Ovary (tissue), 9 donors: ENCODE results near the gene ASB15. TPM values are rescaled to one million over a fixed set of nuclear protein-coding genes. Genes with fewer than 3 reads are reported as not detected.

Experiments
- DNase-seq, 5 donors: peaks; one replicate each; pipeline ENCODE4 v3.0.0-alpha.2; 2019 to 2020
- H3K27ac ChIP-seq, 2 donors: fragments of 200-600 bp; one replicate each; pipeline versions ENCODE4 v1.5.1 to v1.8.0; 2019 to 2022
- H3K27me3 ChIP-seq: fragments of 200-600 bp; one replicate; pipeline ENCODE4 v1.8.0; 2022
- H3K36me3 ChIP-seq: fragments of 200-600 bp; sonication (generic); one replicate; pipeline ENCODE4 v1.5.1; 2019
- H3K4me1 ChIP-seq: one replicate; pipeline ENCODE4 v1.8.1; 2013; ENCODE audit warnings: mild to moderate bottlenecking, moderate library complexity; ENCODE audit not compliant: insufficient read depth
- H3K4me3 ChIP-seq: fragments of 200-600 bp; sonication (generic); one replicate; pipeline ENCODE4 v1.5.1; 2017
- H3K9me3 ChIP-seq, 2 donors: fragments of 200-600 bp in 1 of 2; sonication (generic) in 1 of 2; one replicate each; pipeline versions ENCODE4 v1.5.1 to v1.8.1; 2013 to 2019; ENCODE audit warnings: mild to moderate bottlenecking in 1 of 2, moderate library complexity in 1 of 2
- EP300 ChIP-seq: sonication (generic); formaldehyde crosslinking; IDR thresholded peaks from one replicate; pipeline ENCODE4 v1.6.1; 2017; ENCODE audit warnings: antibody characterized with exemption
- POLR2A ChIP-seq: fragments of 450-650 bp; IDR thresholded peaks from one replicate; pipeline ENCODE4 v1.6.1; 2017; ENCODE audit warnings: antibody characterized with exemption, mild to moderate bottlenecking, moderate library complexity
- WGBS, 3 donors: extraction: QIAGEN DNeasy Blood & Tissue Kit in 1 of 3; methylation state at CpG; one replicate each; pipeline versions ENCODE4 v1.1.5 to v1.1.7; 2013 to 2017; 5-methylcytosine and 5-hydroxymethylcytosine counted together
- intact Hi-C, 4 donors: fragments of 100-400 bp; cut with DNase I; formaldehyde crosslinking; loops; one replicate each; pipeline versions ENCODE4 v1.11.0 to v1.15.1; 2022 to 2023
- polyA plus RNA-seq, 2 donors: library from polyadenylated mRNA; stranded (reverse); fragments of 200-250 nt in 1 of 2; fragments of 350-450 nt in 1 of 2; fragmentation: Illumina TruSeq in 1 of 2; extraction: RNeasy Lipid Tissue Mini Kit (QIAGEN cat#74804) in 1 of 2; gene quantifications; one replicate each; pipeline ENCODE4 v1.2.3, GENCODE V29; 2013 to 2014
- total RNA-seq, 7 donors: library from RNA; depleted of rRNA in 2 of 7; stranded (reverse); fragments of >200 nt in 2 of 7; fragmentation: NEBNext Ultra II Directional in 3 of 7; extraction: Animal tissue kit (Norgen Biotek cat#: 25700) in 3 of 7; gene quantifications; one replicate each; pipeline versions ENCODE4 v1.1.0 to v1.2.4, GENCODE V29; 2016 to 2023
- TF ChIP-seq, protein P1 (sequence below), 3 donors: fragments of 450-650 bp in 2 of 3; fragments of 200-600 bp in 1 of 3; IDR thresholded peaks; one replicate each; pipeline versions ENCODE4 v1.5.1 to v1.8.0; 2016 to 2022; ENCODE audit warnings: antibody characterized with exemption in 3 of 3, mild to moderate bottlenecking in 1 of 3
- donor health status: DM: no; HTN: no; CAD: no; lungs with moderate emphysema.
- donor health status: DM: no; HTN: no; CAD: no.
- donor health status: Bipolar disorder and iron deficiency.
- donor health status: DM: yes; HTN: yes; CAD: no.
- donor health status: DM: no; HTN: no; CAD: no.
- donor health status: DM: yes; HTN: yes; CAD: no.

Gene ASB15
- total and polyA plus RNA-seq, 9 donors: not detected

DNA sequence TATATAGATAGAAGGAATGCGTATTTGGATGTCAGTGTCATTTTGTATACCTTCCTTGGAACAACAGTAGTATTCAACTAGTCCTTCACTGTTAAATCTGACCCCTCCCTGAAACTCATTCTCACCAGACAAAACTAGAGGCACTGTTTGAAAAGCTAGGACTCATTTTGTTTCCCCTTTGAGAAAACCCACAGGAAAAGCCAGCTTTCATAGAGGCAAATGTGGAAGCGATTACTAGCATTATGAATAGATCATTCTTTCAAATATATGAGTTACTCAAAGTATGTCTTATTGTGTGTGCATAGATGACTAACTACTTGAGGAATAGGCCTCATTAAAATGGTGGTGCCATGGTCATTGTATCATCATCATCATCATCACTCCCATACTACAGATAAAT lies 1.9 kb upstream of the ASB15 start:
- 94 to 98% (median 95%) methylated on average over 2 of the region's 2 CpGs for WGBS, 3 donors
- Histone ChIP-seq H3K4me1 (no peaks in the 10 kb centered on the region), H3K9me3 (no peaks in the 10 kb centered on the region), H3K36me3 (no peaks in the 10 kb centered on the region), H3K27me3 (no peaks in the 10 kb centered on the region), H3K27ac (no peak overlapping the region), H3K4me3 (no peak overlapping the region)
- intact Hi-C loops: no loop called here
- TF ChIP-seq, protein P1, sequence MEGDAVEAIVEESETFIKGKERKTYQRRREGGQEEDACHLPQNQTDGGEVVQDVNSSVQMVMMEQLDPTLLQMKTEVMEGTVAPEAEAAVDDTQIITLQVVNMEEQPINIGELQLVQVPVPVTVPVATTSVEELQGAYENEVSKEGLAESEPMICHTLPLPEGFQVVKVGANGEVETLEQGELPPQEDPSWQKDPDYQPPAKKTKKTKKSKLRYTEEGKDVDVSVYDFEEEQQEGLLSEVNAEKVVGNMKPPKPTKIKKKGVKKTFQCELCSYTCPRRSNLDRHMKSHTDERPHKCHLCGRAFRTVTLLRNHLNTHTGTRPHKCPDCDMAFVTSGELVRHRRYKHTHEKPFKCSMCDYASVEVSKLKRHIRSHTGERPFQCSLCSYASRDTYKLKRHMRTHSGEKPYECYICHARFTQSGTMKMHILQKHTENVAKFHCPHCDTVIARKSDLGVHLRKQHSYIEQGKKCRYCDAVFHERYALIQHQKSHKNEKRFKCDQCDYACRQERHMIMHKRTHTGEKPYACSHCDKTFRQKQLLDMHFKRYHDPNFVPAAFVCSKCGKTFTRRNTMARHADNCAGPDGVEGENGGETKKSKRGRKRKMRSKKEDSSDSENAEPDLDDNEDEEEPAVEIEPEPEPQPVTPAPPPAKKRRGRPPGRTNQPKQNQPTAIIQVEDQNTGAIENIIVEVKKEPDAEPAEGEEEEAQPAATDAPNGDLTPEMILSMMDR (IDR thresholded peaks at IDR 0.05): no peak
- TF ChIP-seq POLR2A (no peak), EP300 (no peak)
- DNase-seq: no peak

- no peaks in the 10 kb centered on the region for H3K36me3 ChIP-seq
- 11 to 14% (median 11%) methylated on average over 3 of the region's 3 CpGs for WGBS, 3 donors
- H3K27me3 ChIP-seq: no peaks in the 10 kb centered on the region
Measured at GRCh38 chr7:123600876-123601275, 745 bp upstream of the ASB15 start.

DNA sequence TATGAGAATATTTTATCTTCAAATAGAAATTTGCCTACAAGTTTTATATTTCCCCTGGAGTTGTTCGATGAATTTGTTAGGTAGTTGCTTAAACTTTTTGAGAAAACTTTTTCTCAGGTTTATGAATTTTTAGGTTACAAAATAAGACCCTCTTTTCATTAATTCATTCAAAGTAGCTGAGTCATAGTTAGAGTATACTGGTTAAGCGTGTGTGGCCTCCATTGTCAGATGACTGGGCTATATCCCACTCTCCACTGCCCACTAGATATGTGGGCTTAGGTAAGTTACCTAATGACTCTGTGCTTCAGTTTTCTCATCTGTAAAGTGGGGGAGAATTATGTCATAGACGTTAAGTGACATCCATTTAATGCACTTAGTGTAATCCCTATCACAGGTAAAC lies 1.0 kb downstream of the ASB15 start:
- 92 to 96% (median 93%) methylated on average over 3 of the region's 3 CpGs for WGBS, 3 donors

More at GRCh38 chr7:123600876-123601275, 745 bp upstream of the ASB15 start:
- intact Hi-C loops: no loop called here
- Histone ChIP-seq H3K4me1 (no peaks in the 10 kb centered on the region), H3K9me3 (no peaks in the 10 kb centered on the region), H3K4me3 (no peak overlapping the region), H3K27ac (no peak overlapping the region)
- DNase-seq: no peak
- TF ChIP-seq, protein P1 (IDR thresholded peaks at IDR 0.05): no peak
- TF ChIP-seq EP300: no peak

DNA sequence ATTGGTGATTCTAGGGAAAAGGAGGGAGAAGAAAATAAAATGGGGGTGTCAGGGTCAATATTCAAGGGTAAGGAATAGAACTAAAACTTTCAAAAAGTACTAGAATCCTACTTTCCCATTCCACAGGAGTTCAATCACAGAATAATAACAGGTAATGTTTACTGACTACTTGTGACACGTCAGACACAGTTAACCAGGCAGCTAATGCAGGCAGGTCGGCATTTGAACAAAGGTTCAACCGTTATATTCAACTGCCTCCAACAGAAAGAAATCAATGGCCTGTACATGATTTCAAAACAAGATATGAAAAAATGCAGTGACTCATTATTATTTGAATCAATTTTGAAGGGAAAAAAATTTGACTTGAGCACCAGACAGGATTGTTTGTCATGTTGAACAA lies 3.1 kb downstream of the ASB15 start:
- H3K4me1 ChIP-seq: no peaks in the 10 kb centered on the region
- DNase-seq: no peak
- intact Hi-C loops: no loop called here
- H3K4me3 ChIP-seq: no peak overlapping the region
- H3K27ac ChIP-seq: no peak overlapping the region
- no peaks in the 10 kb centered on the region for H3K9me3 ChIP-seq
- no peaks in the 10 kb centered on the region for H3K27me3 ChIP-seq
- TF ChIP-seq, protein P1 (IDR thresholded peaks at IDR 0.05): no peak
- TF ChIP-seq POLR2A: no peak
- no peak for TF ChIP-seq EP300
- 74% methylated on average over 3 of the region's 3 CpGs for WGBS, 3 donors
- H3K36me3 ChIP-seq: no peaks in the 10 kb centered on the region

More for the DNA sequence above, 1.0 kb downstream of the ASB15 start:
- Histone ChIP-seq H3K36me3 (no peaks in the 10 kb centered on the region), H3K4me1 (no peaks in the 10 kb centered on the region), H3K4me3 (no peak overlapping the region), H3K9me3 (no peaks in the 10 kb centered on the region), H3K27me3 (no peaks in the 10 kb centered on the region), H3K27ac (no peak overlapping the region)
- TF ChIP-seq POLR2A (no peak), EP300 (no peak)
- TF ChIP-seq, protein P1 (IDR thresholded peaks at IDR 0.05): no peak
- intact Hi-C loops: no loop called here
- no peak for DNase-seq
